Astrocyte (in vitro differentiated cells and primary cell): ENCODE data around the gene PLOD1.

Experiments used
- EZH2 ChIP-seq: IDR thresholded peaks from 2 replicates; pipeline ENCODE4 v1.6.1; 2012; ENCODE audit warnings: mild to moderate bottlenecking, low read length, inconsistent platforms; ENCODE audit not compliant: insufficient read depth
- TF ChIP-seq, protein P1 (sequence below): IDR thresholded peaks from 2 replicates; pipeline ENCODE4 v1.5.1; 2011; ENCODE audit warnings: low read depth, mild to moderate bottlenecking, inconsistent platforms, low read length, moderate library complexity; ENCODE audit not compliant: insufficient read depth

DNA sequence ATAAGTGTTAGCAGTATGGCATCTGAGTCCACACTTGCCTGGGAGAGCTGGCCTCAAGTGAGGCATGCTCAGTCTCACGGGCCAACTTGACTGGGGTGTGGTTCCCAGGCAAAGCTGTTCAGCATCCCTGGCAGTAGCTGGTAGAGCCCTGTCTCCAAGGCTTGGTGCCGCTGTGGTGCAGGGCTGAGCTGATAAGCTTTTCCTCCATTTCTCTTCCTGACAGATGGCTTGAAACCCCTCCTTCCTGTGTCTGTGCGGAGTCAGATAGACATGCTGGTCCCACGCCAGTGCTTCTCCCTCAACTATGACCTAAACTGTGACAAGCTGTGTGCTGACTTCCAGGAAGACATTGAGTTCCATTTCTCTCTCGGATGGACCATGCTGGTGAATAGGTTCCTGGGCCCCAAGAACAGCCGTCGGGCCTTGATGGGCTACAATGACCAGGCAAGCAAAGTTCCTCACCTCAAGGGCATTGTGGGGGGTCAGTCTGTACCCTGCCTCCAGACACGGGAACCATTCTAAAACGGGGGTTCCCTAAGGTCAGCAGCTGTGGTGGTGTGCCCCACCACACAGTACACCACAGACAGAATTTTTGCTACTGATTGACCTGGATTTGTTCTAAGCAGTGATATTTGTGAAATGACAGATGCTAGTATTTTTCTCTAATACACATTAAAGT is 71.1 kb downstream of the PLOD1 start:
- TF ChIP-seq, protein P1, sequence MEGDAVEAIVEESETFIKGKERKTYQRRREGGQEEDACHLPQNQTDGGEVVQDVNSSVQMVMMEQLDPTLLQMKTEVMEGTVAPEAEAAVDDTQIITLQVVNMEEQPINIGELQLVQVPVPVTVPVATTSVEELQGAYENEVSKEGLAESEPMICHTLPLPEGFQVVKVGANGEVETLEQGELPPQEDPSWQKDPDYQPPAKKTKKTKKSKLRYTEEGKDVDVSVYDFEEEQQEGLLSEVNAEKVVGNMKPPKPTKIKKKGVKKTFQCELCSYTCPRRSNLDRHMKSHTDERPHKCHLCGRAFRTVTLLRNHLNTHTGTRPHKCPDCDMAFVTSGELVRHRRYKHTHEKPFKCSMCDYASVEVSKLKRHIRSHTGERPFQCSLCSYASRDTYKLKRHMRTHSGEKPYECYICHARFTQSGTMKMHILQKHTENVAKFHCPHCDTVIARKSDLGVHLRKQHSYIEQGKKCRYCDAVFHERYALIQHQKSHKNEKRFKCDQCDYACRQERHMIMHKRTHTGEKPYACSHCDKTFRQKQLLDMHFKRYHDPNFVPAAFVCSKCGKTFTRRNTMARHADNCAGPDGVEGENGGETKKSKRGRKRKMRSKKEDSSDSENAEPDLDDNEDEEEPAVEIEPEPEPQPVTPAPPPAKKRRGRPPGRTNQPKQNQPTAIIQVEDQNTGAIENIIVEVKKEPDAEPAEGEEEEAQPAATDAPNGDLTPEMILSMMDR = no peak
- TF ChIP-seq EZH2 = no peak
